Left ventricle myocardium inferior (tissue), 1 donor: Measurements from ENCODE around the gene PPP6R2. TPM values are rescaled to one million over a fixed set of nuclear protein-coding genes. Genes with fewer than 3 reads are reported as not detected.
"Not testable (repeated sequence)": the region's sequence is repeated elsewhere in the genome, so short reads cannot be mapped to it uniquely, and the experiment has no call there.

Experiments used
- DNase-seq: peaks from one replicate; pipeline ENCODE4 v3.0.0-alpha.2; 2020
- H3K27ac ChIP-seq: fragments of 200-600 bp; replicated peaks from 2 replicates; pipeline ENCODE4 v1.8.0; 2021
- H3K27me3 ChIP-seq: fragments of 200-600 bp; 2 replicates; pipeline ENCODE4 v1.8.0; 2021; ENCODE audit warnings: low read depth
- H3K36me3 ChIP-seq: fragments of 200-600 bp; 2 replicates; pipeline ENCODE4 v1.8.0; 2021
- H3K4me1 ChIP-seq: fragments of 200-600 bp; 2 replicates; pipeline ENCODE4 v1.8.0; 2021
- H3K4me3 ChIP-seq: fragments of 200-600 bp; 2 replicates; pipeline ENCODE4 v1.8.0; 2021; ENCODE audit warnings: mild to moderate bottlenecking, moderate library complexity
- H3K9me3 ChIP-seq: fragments of 200-600 bp; replicated peaks from 2 replicates; pipeline ENCODE4 v1.8.0; 2021
- CTCF ChIP-seq: fragments of 200-600 bp; IDR thresholded peaks from 2 replicates; pipeline ENCODE4 v1.8.0; 2021; ENCODE audit warnings: antibody characterized with exemption, mild to moderate bottlenecking, borderline replicate concordance
- intact Hi-C: fragments of 100-400 bp; cut with micrococcal nuclease; formaldehyde crosslinking; loops from one replicate; pipeline ENCODE4 v1.11.0; 2022
- total RNA-seq: library from RNA; stranded (reverse); fragmentation: NEBNext Ultra II Directional; extraction: Animal tissue kit (Norgen Biotek cat#: 25700); gene quantifications from one replicate; pipeline ENCODE4 v1.2.1, GENCODE V29; 2021
- donor health status: DM: no; HTN: yes; CAD: no; lungs with severe emphysema.

PPP6R2 gene
- total RNA-seq, 1 donor from 2014 or later: 38.6 TPM

- Histone ChIP-seq H3K27ac (no peak overlapping the region), H3K27me3 (no peaks in the 10 kb centered on the region), H3K9me3 (no peaks in the 10 kb centered on the region), H3K36me3 (peaks cover 25% of the 10 kb centered on the region), H3K4me1 (peaks cover 17% of the 10 kb centered on the region), H3K4me3 (no peak overlapping the region)
- no peak for DNase-seq
- intact Hi-C loops: no loop called here
- TF ChIP-seq CTCF: no peak
Observed at GRCh38 chr22:50367778-50368500, 24.8 kb downstream of the PPP6R2 start.

GRCh38 chr22:50371101-50371648 is 28.0 kb downstream of the PPP6R2 start:
- Histone ChIP-seq H3K9me3 (no peaks in the 10 kb centered on the region), H3K27ac (no peak overlapping the region), H3K4me1 (peaks cover 10% of the 10 kb centered on the region), H3K4me3 (no peak overlapping the region), H3K36me3 (peaks cover 55% of the 10 kb centered on the region), H3K27me3 (no peaks in the 10 kb centered on the region)
- TF ChIP-seq CTCF: no peak
- no peak for DNase-seq
- intact Hi-C loops: no loop called here

GRCh38 chr22:50376085-50376651 is 33.0 kb downstream of the PPP6R2 start:
- no peak for TF ChIP-seq CTCF
- no peak overlapping the region for H3K4me3 ChIP-seq
- peaks cover 69% of the 10 kb centered on the region for H3K36me3 ChIP-seq
- intact Hi-C loops: no loop called here
- H3K27ac ChIP-seq: no peak overlapping the region
- H3K27me3 ChIP-seq: no peaks in the 10 kb centered on the region
- no peaks in the 10 kb centered on the region for H3K9me3 ChIP-seq
- H3K4me1 ChIP-seq: no peaks in the 10 kb centered on the region
- DNase-seq: no peak

- DNase-seq, H3K4me1 ChIP-seq, H3K27me3 ChIP-seq, H3K4me3 ChIP-seq, H3K9me3 ChIP-seq, H3K27ac ChIP-seq, intact Hi-C loops: not testable (repeated sequence)
- H3K36me3 ChIP-seq: peaks cover 29% of the 10 kb centered on the region
Observed at GRCh38 chr22:50381021-50381555, 38.0 kb downstream of the PPP6R2 start.

- Histone ChIP-seq H3K9me3 (no peaks in the 10 kb centered on the region), H3K27me3 (no peaks in the 10 kb centered on the region), H3K27ac (no peak overlapping the region), H3K4me3 (no peak overlapping the region), H3K36me3 (peaks cover 25% of the 10 kb centered on the region), H3K4me1 (peaks cover 16% of the 10 kb centered on the region)
- DNase-seq: no peak
- intact Hi-C loops: no loop called here
- TF ChIP-seq CTCF: no peak
Observed at GRCh38 chr22:50396751-50397370, 53.7 kb downstream of the PPP6R2 start.

GRCh38 chr22:50397371-50398060 is 54.4 kb downstream of the PPP6R2 start:
- intact Hi-C loops: not testable (repeated sequence)
- peaks cover 25% of the 10 kb centered on the region for H3K36me3 ChIP-seq

More at GRCh38 chr22:50397371-50398060, 54.4 kb downstream of the PPP6R2 start:
- H3K27me3 ChIP-seq, H3K9me3 ChIP-seq, H3K4me3 ChIP-seq, H3K27ac ChIP-seq, DNase-seq: not testable (repeated sequence)
- peaks cover 16% of the 10 kb centered on the region for H3K4me1 ChIP-seq
